Adrenal gland (tissue), 5 donors: ENCODE results near the gene VGLL2.

Experiments used
- CTCF ChIP-seq, 6 experiments: fragments of 450-650 bp in 4 of 6; fragments of 200-600 bp in 2 of 6; sonication (generic) in 1 of 6; IDR thresholded peaks; 1 replicate in 5 of 6; 2 replicates in 1 of 6; pipeline versions ENCODE4 v1.5.1 to v1.8.0; 2016 to 2021; ENCODE audit warnings: antibody characterized with exemption in 6 of 6, mild to moderate bottlenecking in 2 of 6, moderate library complexity in 1 of 6
- POLR2A ChIP-seq, 2 donors: fragments of 450-650 bp; IDR thresholded peaks; one replicate each; pipeline ENCODE4 v1.6.1; 2017; ENCODE audit warnings: antibody characterized with exemption in 2 of 2, mild to moderate bottlenecking in 2 of 2, moderate library complexity in 1 of 2
- donor health status: DM: no; HTN: no; CAD: no.

- TF ChIP-seq CTCF (IDR thresholded peaks at IDR 0.05), result no peak
- TF ChIP-seq POLR2A (IDR thresholded peaks at IDR 0.05), result no peak
Observed at GRCh38 chr6:117228202-117228601, 37.2 kb upstream of the VGLL2 start.
